HepG2 (cell line): Measurements from ENCODE around the gene LIN28B. TPM values are rescaled to one million over a fixed set of nuclear protein-coding genes. Genes with fewer than 3 reads are reported as not detected.

Experiments used
- ATAC-seq: fragments of 200-7000 bp; cut with Tn5 transposase; 3 replicates; pipeline ENCODE4 v1.9.1; 2020; ENCODE audit warnings: mild to moderate bottlenecking, moderate library complexity
- BruUV-seq: library from RNA; stranded (reverse); fragments of 400-500 nt; replicated peaks from 2 replicates; lab custom pipeline; 2021; lab: Mats Ljungman, UMichigan
- CTCF ChIA-PET: fragments of 300-600 bp; formaldehyde crosslinking; extraction: SDS; loops from one replicate; lab custom pipeline; 2021; ENCODE audit warnings: low total read pairs, inconsistent platforms, low intra/inter-chr PET ratio; lab: Yijun Ruan, JAX
- POLR2A ChIA-PET: fragments of 350-600 bp; sonication (Branson Sonifier 250); formaldehyde crosslinking; loops from one replicate; lab custom pipeline; 2020; ENCODE audit warnings: antibody characterized with exemption, inconsistent platforms; lab: Yijun Ruan, JAX
- DNase-seq: peaks from one replicate; pipeline ENCODE4 v3.0.0-alpha.2; 2015; ENCODE audit warnings: low spot score
- FAIRE-seq: peaks from 3 replicates; lab custom pipeline; 2011; peaks lifted over from hg19 to GRCh38; lab: Jason Lieb, UNC
- H2AFZ ChIP-seq: one replicate; pipeline ENCODE4 v1.6.1; 2011; ENCODE audit warnings: low read length, inconsistent platforms
- H3K27ac ChIP-seq: fragments of 300-600 bp; 3 replicates; pipeline ENCODE4 v1.8.0; 2011; ENCODE audit warnings: mixed run types, mild to moderate bottlenecking, mixed read lengths, low read length, inconsistent platforms; ENCODE audit not compliant: insufficient read depth; ENCODE audit errors: extremely low read length
- H3K27me3 ChIP-seq, 2 experiments: fragments of 200-600 bp in 1 of 2; 2 replicates in 1 of 2; 3 replicates in 1 of 2; pipeline versions ENCODE4 v1.6.0 to v1.8.0; 2011; ENCODE audit warnings: low read length in 2 of 2, mild to moderate bottlenecking in 2 of 2, moderate library complexity in 2 of 2, inconsistent platforms in 1 of 2; ENCODE audit not compliant: insufficient read depth in 2 of 2, control insufficient read depth in 1 of 2
- H3K36me3 ChIP-seq, 2 experiments: fragments of 200-600 bp in 1 of 2; replicated peaks in 1 of 2; 2 replicates in 1 of 2; 3 replicates in 1 of 2; pipeline versions ENCODE4 v1.5.1 to v1.8.0; 2011; ENCODE audit warnings: low read length in 2 of 2, inconsistent platforms in 1 of 2; ENCODE audit not compliant: insufficient read depth in 2 of 2, control insufficient read depth in 1 of 2
- H3K4me1 ChIP-seq: 2 replicates; pipeline ENCODE4 v1.5.1; 2012; ENCODE audit warnings: low read length, inconsistent platforms; ENCODE audit not compliant: insufficient read depth
- H3K4me2 ChIP-seq: 2 replicates; pipeline ENCODE4 v1.6.0; 2011; ENCODE audit warnings: low read depth, low read length, inconsistent platforms
- H3K4me3 ChIP-seq, 3 experiments: fragments of 200-600 bp in 1 of 3; sonication (generic), shearing (Covaris generic) in 1 of 3; replicated peaks in 1 of 3; 2 replicates each; pipeline ENCODE4 v1.5.1; 2011 to 2016; ENCODE audit warnings: low read length in 3 of 3, inconsistent platforms in 2 of 3, low read depth in 2 of 3, mild to moderate bottlenecking in 2 of 3, control low read depth in 1 of 3, mixed read lengths in 1 of 3; ENCODE audit not compliant: insufficient read depth in 1 of 3
- H3K79me2 ChIP-seq: one replicate; pipeline ENCODE4 v1.6.1; 2011; ENCODE audit warnings: low read length, inconsistent platforms; ENCODE audit not compliant: insufficient read depth
- H3K9ac ChIP-seq: 2 replicates; pipeline ENCODE4 v1.6.0; 2011; ENCODE audit warnings: mild to moderate bottlenecking, low read depth, low read length, inconsistent platforms; ENCODE audit not compliant: insufficient read depth
- H3K9me3 ChIP-seq: 2 replicates; pipeline ENCODE4 v1.5.1; 2012; ENCODE audit warnings: mild to moderate bottlenecking, low read length
- H4K20me1 ChIP-seq: 2 replicates; pipeline ENCODE4 v1.6.0; 2011; ENCODE audit warnings: inconsistent platforms, mild to moderate bottlenecking, low read length, moderate library complexity; ENCODE audit not compliant: insufficient read depth
- CHD2 ChIP-seq: IDR thresholded peaks from 2 replicates; pipeline ENCODE4 v1.6.1; 2011; ENCODE audit warnings: low read depth, low read length, improper control_type of control experiment
- IKZF1 ChIP-seq: fragments of 450-650 bp; IDR thresholded peaks from 2 replicates; pipeline ENCODE4 v1.7.1; 2016
- IRF9 ChIP-seq: sonication (generic); formaldehyde crosslinking; IDR thresholded peaks from 2 replicates; pipeline ENCODE4 v1.8.0; 2022; ENCODE audit warnings: missing genetic modification reagents, mild to moderate bottlenecking, borderline replicate concordance
- TBL1XR1 ChIP-seq: fragments of 150-350 bp; IDR thresholded peaks from 2 replicates; pipeline ENCODE4 v1.6.1; 2014; ENCODE audit warnings: borderline replicate concordance, low read length; ENCODE audit not compliant: partially characterized antibody
- ZNF205 ChIP-seq: IDR thresholded peaks from 2 replicates; pipeline ENCODE4 v1.6.1; 2018; ENCODE audit warnings: missing biosample characterization, missing genetic modification reagents
- ZNF326 ChIP-seq: sonication (generic); formaldehyde crosslinking; IDR thresholded peaks from 2 replicates; pipeline ENCODE4 v1.4.0; 2020; ENCODE audit warnings: missing genetic modification reagents, borderline replicate concordance
- ZNF550 ChIP-seq: sonication (generic); formaldehyde crosslinking; IDR thresholded peaks from 2 replicates; pipeline ENCODE4 v1.4.0; 2020; ENCODE audit warnings: mild to moderate bottlenecking, missing genetic modification reagents, borderline replicate concordance
- ZNF850 ChIP-seq: sonication (generic); formaldehyde crosslinking; conservative IDR thresholded peaks from 2 replicates; pipeline ENCODE4 v1.9.0; 2021; ENCODE audit warnings: mild to moderate bottlenecking, missing genetic modification reagents
- in situ Hi-C: cut with HindIII; loops from 2 replicates; pipeline ENCODE4 v1.10.0; 2017; ENCODE audit warnings: low pct_unique_long_range_greater_than_20kb; ENCODE audit not compliant: extremely low pct_ligation_motif_present
- intact Hi-C: fragments of 100-400 bp; cut with micrococcal nuclease; formaldehyde crosslinking; loops from one replicate; pipeline ENCODE4 v1.10.0; 2022; ENCODE audit not compliant: unreplicated experiment
- polyA plus RNA-seq, 8 experiments: library from polyadenylated mRNA; depleted of rRNA in 3 of 8; stranded (reverse) in 7 of 8; unstranded in 1 of 8; fragments of >200 nt; fragmentation: Illumina TruSeq in 4 of 8; extraction: Trizol in 4 of 8; gene quantifications; 2 replicates each; pipeline versions ENCODE4 v1.2.1 to v1.2.3, GENCODE V29; 2011 to 2016; ENCODE audit warnings: low read depth in 4 of 8, missing spikeins in 1 of 8, mixed read lengths in 1 of 8; ENCODE audit not compliant: insufficient read depth in 1 of 8
- total RNA-seq, 5 experiments: library from RNA; depleted of rRNA; stranded (reverse); fragments of >200 nt; fragmentation: Illumina TruSeq; extraction: Trizol; gene quantifications; 2 replicates each; pipeline ENCODE4 v1.2.3, GENCODE V29; 2016; ENCODE audit warnings: low read depth in 1 of 5
- TF ChIP-seq, protein P1 (sequence below): sonication (generic); formaldehyde crosslinking; conservative IDR thresholded peaks from 2 replicates; pipeline ENCODE4 v1.8.0; 2022; ENCODE audit warnings: mild to moderate bottlenecking, moderate library complexity, missing genetic modification reagents

LIN28B gene
- total and polyA plus RNA-seq, 2 of the 13 experiments (the other 11 are each of a cell fraction or from before 2014, with no cell fraction given): 14.5 to 56.8 TPM

DNA sequence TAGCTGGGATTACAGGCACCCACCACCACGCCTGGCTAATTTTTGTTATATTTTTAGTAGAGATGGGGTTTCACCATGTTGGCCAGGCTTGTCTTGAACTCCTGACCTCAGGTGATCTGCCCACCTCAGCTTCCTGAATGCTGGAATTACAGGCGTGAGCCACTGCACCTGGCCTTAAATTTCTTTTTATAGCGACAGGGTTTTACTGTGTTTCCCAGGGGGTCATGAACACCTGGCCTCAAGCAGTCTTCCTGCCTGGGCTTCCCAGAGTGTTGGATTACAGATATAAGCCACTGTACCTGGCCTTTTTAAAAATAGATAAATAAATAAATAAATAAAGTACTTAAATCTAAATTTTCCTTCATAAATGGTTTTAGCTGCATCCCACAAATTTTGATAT is 57.5 kb downstream of the LIN28B start (continued):
- TF ChIP-seq IKZF1 (no peak), IRF9 (CRISPR knock-in tag) (no peak), CHD2 (no peak), ZNF326 (CRISPR knock-in tag) (no peak), ZNF850 (CRISPR knock-in tag) (no peak), ZNF205 (CRISPR knock-in tag) (no peak)
- TF ChIP-seq, protein P1, sequence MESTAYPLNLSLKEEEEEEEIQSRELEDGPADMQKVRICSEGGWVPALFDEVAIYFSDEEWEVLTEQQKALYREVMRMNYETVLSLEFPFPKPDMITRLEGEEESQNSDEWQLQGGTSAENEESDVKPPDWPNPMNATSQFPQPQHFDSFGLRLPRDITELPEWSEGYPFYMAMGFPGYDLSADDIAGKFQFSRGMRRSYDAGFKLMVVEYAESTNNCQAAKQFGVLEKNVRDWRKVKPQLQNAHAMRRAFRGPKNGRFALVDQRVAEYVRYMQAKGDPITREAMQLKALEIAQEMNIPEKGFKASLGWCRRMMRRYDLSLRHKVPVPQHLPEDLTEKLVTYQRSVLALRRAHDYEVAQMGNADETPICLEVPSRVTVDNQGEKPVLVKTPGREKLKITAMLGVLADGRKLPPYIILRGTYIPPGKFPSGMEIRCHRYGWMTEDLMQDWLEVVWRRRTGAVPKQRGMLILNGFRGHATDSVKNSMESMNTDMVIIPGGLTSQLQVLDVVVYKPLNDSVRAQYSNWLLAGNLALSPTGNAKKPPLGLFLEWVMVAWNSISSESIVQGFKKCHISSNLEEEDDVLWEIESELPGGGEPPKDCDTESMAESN: no peak

- Histone ChIP-seq H2AFZ (no peak overlapping the region), H3K4me2 (no peak overlapping the region), H3K4me3 (no peak overlapping the region), H3K27ac (no peak overlapping the region), H3K9me3 (no peaks in the 10 kb centered on the region), H3K4me1 (peaks cover 12% of the 10 kb centered on the region; the same call in 1 of the 2 replicates), H4K20me1 (no peaks in the 10 kb centered on the region), H3K79me2 (peaks cover 21% of the 10 kb centered on the region), H3K27me3 (no peaks in the 10 kb centered on the region), H3K9ac (no peak overlapping the region), H3K36me3 (0 out of 5 replicates have a peak, but pooled peaks cover 0 to 2% of the 10 kb centered on the region in 2 experiments)
- DNase-seq: no peak
- ATAC-seq: no peak
- ChIA-PET CTCF (no interaction called here), POLR2A (no interaction called here)
- no TSS peak for BruUV-seq
- in situ Hi-C loops: no loop called here
- no peak for FAIRE-seq
- TF ChIP-seq ZNF550 (no peak), TBL1XR1 (no peak)
- intact Hi-C loops: no loop called here
Observed at GRCh38 chr6:105014954-105015353, 58.0 kb downstream of the LIN28B start.
